ENCODE results near the gene OTULIN.

OTULIN gene

DNA sequence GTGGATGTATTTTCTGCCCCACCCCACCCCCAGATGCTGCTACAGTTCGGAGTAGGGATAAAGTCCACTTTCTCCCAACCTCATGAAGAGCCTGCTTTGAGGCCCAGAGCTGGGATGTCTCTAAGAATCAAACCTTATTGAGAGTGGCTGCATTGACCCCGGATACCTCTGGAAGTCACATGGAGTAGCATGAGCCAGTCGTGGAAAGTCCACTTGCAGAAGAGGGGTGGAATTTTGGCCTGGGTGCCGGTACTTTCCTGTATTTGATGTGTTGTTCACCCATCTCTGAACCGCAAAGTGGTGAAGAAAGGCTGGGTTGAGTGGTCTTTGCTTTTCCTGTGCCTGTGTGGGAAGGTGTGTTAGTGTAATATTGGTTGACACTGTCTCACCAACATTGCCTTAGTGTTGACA is 3.7 kb downstream of the OTULIN start:
- DNase-seq (ENCODE audit: low read depth in 2 of 2), result no peak

GRCh38 chr5:14669415-14669814 is 4.9 kb downstream of the OTULIN start:
- no peak for DNase-seq (ENCODE audit: low read depth in 2 of 2)

- no peak for DNase-seq (ENCODE audit: low read depth in 2 of 2)
Observed at GRCh38 chr5:14669975-14670374, 5.5 kb downstream of the OTULIN start.

GRCh38 chr5:14671414-14671813 is 6.9 kb downstream of the OTULIN start:
- no peak for DNase-seq (ENCODE audit: low read depth in 2 of 2)

GRCh38 chr5:14672082-14672481 is 7.6 kb downstream of the OTULIN start:
- no peak for DNase-seq (ENCODE audit: low read depth in 2 of 2)

GRCh38 chr5:14672484-14673394 is 8.2 kb downstream of the OTULIN start:
- no peak for DNase-seq (ENCODE audit: low read depth in 2 of 2)

GRCh38 chr5:14673443-14673842 is 8.9 kb downstream of the OTULIN start:
- no peak for DNase-seq (ENCODE audit: low read depth in 2 of 2)

GRCh38 chr5:14674983-14675854 is 10.7 kb downstream of the OTULIN start:
- DNase-seq (ENCODE audit: low read depth in 2 of 2), result no peak

GRCh38 chr5:14675865-14676300 is 11.4 kb downstream of the OTULIN start:
- DNase-seq (ENCODE audit: low read depth in 2 of 2), result no peak

DNA sequence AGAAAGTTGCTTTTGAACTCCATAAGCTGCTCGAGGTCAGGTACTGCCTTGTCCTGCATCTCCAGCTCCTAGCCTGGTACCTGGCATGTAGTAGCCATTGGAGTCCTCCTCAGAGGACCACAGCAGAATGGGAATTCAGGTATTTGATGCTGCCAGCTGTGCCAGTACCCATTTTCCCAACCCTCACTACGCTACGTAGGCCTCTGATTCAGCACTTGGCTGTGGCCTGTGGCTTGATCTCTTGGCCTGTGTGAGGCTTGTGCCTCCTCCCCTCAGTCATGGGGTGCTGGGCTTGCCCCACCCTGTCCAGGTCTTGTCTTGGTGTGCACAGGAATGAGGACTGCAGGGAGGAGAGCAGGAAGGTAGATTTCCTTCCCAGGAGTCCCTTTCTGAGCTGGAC is 11.8 kb downstream of the OTULIN start:
- no peak for DNase-seq (ENCODE audit: low read depth in 2 of 2)

DNA sequence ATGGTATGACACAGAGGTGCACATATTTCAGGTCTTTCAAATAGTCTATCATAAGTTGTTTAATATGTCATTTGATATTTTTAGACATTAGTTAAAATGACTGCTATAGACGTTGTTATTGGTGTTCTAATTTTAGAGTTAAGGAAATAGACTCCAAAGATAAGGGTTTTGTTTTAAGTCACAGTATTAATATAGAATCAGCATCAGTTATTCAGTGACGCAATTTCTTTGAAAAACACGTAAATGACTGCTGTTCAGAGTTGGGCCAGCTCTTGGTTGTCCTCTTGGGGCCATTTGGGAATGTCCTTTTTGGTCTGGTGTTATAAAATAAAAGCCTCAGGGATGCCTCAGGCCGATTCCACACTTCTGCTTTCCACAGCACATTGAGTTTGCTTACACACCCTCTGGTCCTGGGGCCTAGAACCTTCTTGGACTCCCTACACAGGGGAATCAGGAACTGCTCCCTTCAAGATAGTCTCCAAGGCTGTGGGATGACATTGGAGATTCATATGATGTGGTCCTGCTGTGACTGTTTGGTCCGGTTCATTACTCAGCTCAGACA is 14.3 kb downstream of the OTULIN start:
- DNase-seq (ENCODE audit: low read depth in 2 of 2), result no peak

DNA sequence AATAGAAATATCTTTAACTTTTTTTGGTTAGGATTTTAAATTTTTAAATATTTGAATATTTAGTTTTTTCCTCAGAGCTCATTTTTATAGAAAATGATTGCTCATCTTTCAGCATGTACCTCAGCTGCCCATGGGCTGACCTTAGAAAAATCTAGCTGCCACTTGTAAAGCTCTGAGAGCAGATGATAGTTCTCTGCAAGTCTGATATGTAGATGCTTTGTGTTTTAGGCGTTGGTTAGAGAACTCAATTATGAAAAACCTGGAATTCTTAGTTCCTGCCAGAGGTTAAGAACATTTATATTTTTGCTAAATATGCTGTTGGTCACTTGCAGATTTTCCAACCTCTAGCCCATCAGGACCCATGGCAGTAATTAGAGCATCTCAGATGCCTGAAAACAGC is 15.1 kb downstream of the OTULIN start:
- no peak for DNase-seq (ENCODE audit: low read depth in 2 of 2)

DNA sequence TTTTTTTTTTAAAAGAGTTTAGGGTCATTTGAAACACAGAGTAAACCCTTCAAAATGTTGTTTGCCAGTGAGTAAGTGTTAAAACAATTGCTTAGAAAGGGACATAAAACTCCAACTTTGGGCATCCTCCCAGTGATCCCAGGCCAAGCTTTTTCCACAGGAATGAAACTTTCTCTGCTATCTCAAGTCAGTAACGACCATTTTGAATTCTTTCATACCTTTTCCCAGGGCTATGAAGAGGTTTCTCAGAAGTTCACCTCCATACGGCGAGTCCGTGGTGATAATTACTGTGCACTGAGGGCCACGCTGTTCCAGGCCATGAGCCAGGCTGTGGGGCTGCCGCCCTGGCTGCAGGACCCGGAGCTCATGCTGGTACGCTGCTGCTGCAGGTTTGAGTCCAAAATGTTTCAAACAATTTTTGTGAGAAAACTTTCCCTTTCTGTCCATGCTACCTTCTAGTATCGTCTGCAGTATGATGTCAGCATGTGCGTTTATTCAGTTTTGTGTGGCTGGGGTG is 16.8 kb downstream of the OTULIN start:
- no peak for DNase-seq (ENCODE audit: low read depth in 2 of 2)

DNA sequence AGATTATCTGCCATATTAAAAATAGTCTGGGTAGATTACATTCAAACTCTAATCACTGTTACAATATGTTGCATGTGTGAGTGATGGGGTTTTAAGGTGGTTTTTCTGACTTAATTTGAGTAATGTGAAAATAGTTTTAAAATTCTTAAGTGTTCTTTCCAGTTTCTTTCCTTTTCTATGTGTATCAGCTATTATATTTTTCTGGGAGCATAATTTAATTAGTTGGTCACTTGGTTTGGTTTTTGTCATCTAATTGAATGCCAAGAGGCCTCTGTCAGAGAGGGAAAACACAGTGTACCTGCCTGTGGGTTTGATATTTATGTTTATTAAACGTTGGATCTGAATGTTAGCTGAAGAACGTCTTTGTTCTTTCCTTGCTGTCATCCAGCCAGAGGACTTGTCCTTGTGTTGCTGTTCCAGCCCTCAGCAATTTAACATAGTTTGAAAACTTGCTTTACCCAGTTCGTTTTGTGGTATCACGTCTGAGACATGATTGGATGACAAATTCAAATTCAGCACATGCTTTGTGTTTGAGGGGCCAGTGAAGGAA is 19.5 kb downstream of the OTULIN start:
- no peak for DNase-seq (ENCODE audit: low read depth in 2 of 2)

GRCh38 chr5:14684757-14685156 is 20.2 kb downstream of the OTULIN start:
- DNase-seq (ENCODE audit: low read depth in 2 of 2), result no peak

DNA sequence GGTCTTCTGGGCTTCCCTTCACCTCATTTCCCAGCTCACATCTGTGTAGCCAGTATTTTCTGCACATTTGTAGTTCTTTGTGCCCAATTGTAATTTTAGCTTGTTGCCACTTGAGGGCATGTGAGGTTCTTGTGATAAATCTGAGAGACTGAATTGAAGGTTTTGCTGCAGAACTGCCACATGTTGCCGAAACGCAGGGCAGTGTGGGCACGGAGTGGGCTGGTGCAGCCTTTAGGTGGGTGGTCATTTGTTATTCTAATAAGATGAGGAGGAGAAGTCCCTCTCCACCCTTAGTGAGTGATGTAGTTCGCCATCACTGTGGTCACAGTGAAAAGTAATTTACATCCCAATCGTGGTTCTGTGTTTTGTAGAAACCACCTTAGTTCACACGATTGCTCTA is 21.2 kb downstream of the OTULIN start:
- no peak for DNase-seq (ENCODE audit: low read depth in 2 of 2)

- DNase-seq (ENCODE audit: low read depth in 2 of 2), result no peak
Observed at GRCh38 chr5:14686517-14686916, 22.0 kb downstream of the OTULIN start.

- no peak for DNase-seq (ENCODE audit: low read depth in 2 of 2)
Observed at GRCh38 chr5:14687023-14687665, 22.6 kb downstream of the OTULIN start.

DNA sequence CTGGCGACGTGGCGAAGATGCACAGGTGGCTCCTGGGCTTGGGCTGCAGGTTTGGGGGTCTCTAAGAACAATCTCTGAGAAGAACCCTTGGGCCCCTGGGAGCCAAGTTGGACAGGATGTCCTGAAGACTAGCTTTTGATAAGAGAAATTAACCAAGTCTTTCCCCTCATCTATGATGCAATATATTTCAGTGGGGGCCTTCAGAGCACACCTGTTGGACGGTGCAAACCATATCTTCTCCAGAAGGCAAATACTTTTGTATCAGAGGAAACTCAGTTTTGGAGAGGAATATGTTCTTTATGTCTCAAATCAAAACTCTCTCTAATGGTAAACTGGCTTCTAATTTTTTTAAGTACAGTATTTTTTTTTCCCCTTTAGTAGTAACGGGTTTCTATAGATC is 28.6 kb downstream of the OTULIN start:
- no peak for DNase-seq (ENCODE audit: low read depth in 2 of 2)

GRCh38 chr5:14695152-14695551 is 30.6 kb downstream of the OTULIN start:
- DNase-seq (ENCODE audit: low read depth in 2 of 2), result no peak

DNA sequence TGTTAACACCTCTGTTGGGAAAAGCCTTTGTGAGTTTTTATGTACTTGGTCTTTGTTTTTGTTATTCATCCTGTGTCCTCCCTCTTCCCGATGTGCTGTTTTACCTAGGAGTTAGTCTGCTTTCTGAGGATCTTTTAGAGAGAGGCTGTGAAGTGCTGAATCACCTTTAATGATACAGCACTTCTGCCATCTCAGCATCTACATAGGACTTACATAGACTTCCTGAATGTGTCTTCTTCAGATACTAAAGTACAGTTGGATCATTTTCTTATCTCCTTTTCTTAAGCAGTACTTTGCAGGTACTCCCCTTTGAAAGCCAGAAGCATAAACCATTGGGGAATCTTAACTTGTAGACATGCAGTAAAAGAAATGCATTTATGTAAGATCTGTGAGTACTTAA is 31.5 kb downstream of the OTULIN start:
- DNase-seq (ENCODE audit: low read depth in 2 of 2), result no peak

Measured in stimulated activated CD4-positive, alpha-beta T cell treated with anti-CD3 and anti-CD28 coated beads, Interleukin-12 subunit alpha, Interleukin-12 subunit beta, amount 100 ng/mL, for 24 hours (primary cell).